Transverse colon (tissue), 4 donors: ENCODE measurements around the gene GPC6. TPM values are rescaled to one million over a fixed set of nuclear protein-coding genes. Genes with fewer than 3 reads are reported as not detected.

Experiments
- DNase-seq: peaks from one replicate; pipeline ENCODE4 v3.0.0-alpha.2; 2019
- H3K27ac ChIP-seq, 4 donors: fragments of 200-600 bp; sonication (generic); 2 replicates each; pipeline ENCODE4 v1.5.1; 2016 to 2018; ENCODE audit warnings: inconsistent platforms in 4 of 4
- H3K27me3 ChIP-seq: fragments of 200-600 bp; sonication (generic); 2 replicates; pipeline ENCODE4 v1.5.1; 2017; ENCODE audit warnings: inconsistent platforms
- H3K36me3 ChIP-seq, 4 donors: fragments of 200-600 bp; sonication (generic); 2 replicates each; pipeline ENCODE4 v1.5.1; 2017 to 2019; ENCODE audit warnings: inconsistent platforms in 4 of 4
- H3K4me1 ChIP-seq, 4 donors: fragments of 200-600 bp; sonication (generic); 2 replicates each; pipeline ENCODE4 v1.5.1; 2017 to 2020; ENCODE audit warnings: inconsistent platforms in 4 of 4
- H3K4me3 ChIP-seq, 4 donors: fragments of 200-600 bp; sonication (generic); 1 replicate in 1 of 4; 2 replicates in 3 of 4; pipeline versions ENCODE4 v1.5.1 to v1.6.1; 2017 to 2019; ENCODE audit warnings: inconsistent platforms in 4 of 4
- H3K9me3 ChIP-seq, 2 donors: fragments of 200-600 bp; sonication (generic); 2 replicates each; pipeline ENCODE4 v1.5.1; 2017 to 2019; ENCODE audit warnings: inconsistent platforms in 2 of 2
- EP300 ChIP-seq: sonication (generic); formaldehyde crosslinking; IDR thresholded peaks from one replicate; pipeline ENCODE4 v1.6.1; 2017; ENCODE audit warnings: antibody characterized with exemption, low read depth
- POLR2A ChIP-seq: fragments of 450-650 bp; IDR thresholded peaks from one replicate; pipeline ENCODE4 v1.6.1; 2016; ENCODE audit warnings: antibody characterized with exemption, mild to moderate bottlenecking, moderate library complexity
- POLR2AphosphoS5 ChIP-seq, 3 donors: sonication (generic); formaldehyde crosslinking; IDR thresholded peaks; one replicate each; pipeline ENCODE4 v1.6.1; 2016; ENCODE audit warnings: antibody characterized with exemption in 3 of 3
- WGBS, 2 donors: methylation state at CpG; one replicate each; pipeline ENCODE4 v1.1.5; 2018; ENCODE audit warnings: low coverage in 1 of 2; 5-methylcytosine and 5-hydroxymethylcytosine counted together
- in situ Hi-C, 4 donors: fragments of 200-750 bp; cut with MboI; loops; one replicate each; pipeline versions ENCODE4 v1.15.0 to v1.15.1; 2017; ENCODE audit warnings: low sequenced_read_pairs in 3 of 4, low pct_ligation_motif_present in 1 of 4, low pct_unique_long_range_greater_than_20kb in 1 of 4
- intact Hi-C: fragments of 100-400 bp; cut with DNase I; formaldehyde crosslinking; loops from one replicate; pipeline ENCODE4 v1.15.1; 2023; ENCODE audit warnings: low total_unique reads
- total RNA-seq, 4 donors: library from RNA; depleted of rRNA; stranded (reverse); fragments of >200 nt; gene quantifications; one replicate each; pipeline ENCODE4 v1.1.0, GENCODE V29; 2016
- TF ChIP-seq, protein P1 (sequence below), 5 experiments: fragments of 200-600 bp in 3 of 5; fragments of 450-650 bp in 2 of 5; sonication (generic) in 3 of 5; IDR thresholded peaks; 1 replicate in 2 of 5; 2 replicates in 3 of 5; pipeline ENCODE4 v1.5.1; 2016 to 2017; ENCODE audit warnings: antibody characterized with exemption in 5 of 5, inconsistent platforms in 3 of 5, mild to moderate bottlenecking in 2 of 5, moderate library complexity in 1 of 5

Gene GPC6
- total RNA-seq, 4 donors from 2014 or later = 0.75 to 5.7 (median 4.0) TPM

DNA sequence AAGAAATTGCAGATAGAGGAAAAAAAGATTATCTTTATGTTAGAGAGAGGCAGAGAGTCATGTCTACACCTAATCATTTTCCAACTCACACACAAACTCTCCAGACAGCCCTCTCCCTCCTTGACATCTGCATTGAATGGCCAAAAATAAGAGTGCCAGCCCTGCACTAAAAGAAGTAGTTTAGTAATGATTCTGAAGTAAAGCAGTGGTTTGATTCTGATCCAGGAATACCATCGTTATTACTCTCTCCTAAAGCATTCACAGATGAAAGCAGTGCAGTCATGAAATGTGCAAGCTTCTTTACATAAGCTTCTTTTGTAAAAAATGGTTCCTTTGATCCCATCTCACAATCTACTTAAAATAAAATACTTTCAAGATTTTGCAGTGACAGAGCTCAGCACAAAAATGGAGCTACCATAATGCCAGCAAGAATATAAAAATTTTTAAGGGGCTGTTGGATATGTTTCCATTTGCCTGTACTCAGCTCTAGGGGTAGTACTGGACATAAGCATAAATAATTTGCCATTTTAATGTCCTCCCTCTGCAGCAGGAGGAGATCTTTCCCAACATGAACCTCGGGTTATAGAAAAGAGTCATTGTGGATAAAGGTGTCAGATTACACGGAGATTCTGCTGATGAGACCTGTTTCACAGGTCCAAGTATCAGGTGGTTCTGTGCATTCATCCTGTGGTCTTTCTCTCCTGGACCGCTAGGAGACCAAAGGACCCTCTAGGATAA is 846.6 kb downstream of the GPC6 start:
- TF ChIP-seq POLR2A = no peak
- TF ChIP-seq, protein P1, sequence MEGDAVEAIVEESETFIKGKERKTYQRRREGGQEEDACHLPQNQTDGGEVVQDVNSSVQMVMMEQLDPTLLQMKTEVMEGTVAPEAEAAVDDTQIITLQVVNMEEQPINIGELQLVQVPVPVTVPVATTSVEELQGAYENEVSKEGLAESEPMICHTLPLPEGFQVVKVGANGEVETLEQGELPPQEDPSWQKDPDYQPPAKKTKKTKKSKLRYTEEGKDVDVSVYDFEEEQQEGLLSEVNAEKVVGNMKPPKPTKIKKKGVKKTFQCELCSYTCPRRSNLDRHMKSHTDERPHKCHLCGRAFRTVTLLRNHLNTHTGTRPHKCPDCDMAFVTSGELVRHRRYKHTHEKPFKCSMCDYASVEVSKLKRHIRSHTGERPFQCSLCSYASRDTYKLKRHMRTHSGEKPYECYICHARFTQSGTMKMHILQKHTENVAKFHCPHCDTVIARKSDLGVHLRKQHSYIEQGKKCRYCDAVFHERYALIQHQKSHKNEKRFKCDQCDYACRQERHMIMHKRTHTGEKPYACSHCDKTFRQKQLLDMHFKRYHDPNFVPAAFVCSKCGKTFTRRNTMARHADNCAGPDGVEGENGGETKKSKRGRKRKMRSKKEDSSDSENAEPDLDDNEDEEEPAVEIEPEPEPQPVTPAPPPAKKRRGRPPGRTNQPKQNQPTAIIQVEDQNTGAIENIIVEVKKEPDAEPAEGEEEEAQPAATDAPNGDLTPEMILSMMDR (IDR thresholded peaks at IDR 0.05) = no peak
- TF ChIP-seq EP300 = no peak
- TF ChIP-seq POLR2AphosphoS5 (IDR thresholded peaks at IDR 0.05) = no peak
- Histone ChIP-seq H3K4me1 (peaks cover 0 to 11% (median 3%) of the 10 kb centered on the region in 4 donors), H3K27ac (no peak overlapping the region), H3K9me3 (peaks cover 3 to 4% of the 10 kb centered on the region in 2 donors), H3K36me3 (no peaks in the 10 kb centered on the region), H3K4me3 (no peak overlapping the region), H3K27me3 (no peaks in the 10 kb centered on the region)
- in situ Hi-C loops = no loop called here
- no peak for DNase-seq
- intact Hi-C loops = no loop called here
- 31 to 45% methylated on average over 3 to 4 of the region's 4 CpGs for WGBS, 2 donors

DNA sequence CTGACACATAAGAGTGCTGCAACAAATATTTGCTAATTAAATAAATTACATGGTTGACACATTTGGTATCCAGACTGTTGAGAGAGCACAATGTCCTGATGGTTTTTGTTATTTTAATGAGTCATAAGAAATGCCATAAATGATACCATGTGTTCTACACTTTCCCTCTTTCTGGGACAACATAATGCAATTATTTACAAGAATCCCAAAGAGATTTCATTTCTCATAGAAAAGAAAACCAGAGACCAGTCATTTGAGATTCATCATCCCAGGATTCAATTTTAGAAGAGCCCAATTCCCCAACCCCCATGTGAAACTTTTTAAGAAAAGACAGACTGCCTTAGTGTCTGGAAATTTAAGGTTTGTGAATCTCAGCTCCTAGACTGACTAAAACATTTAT is 853.3 kb downstream of the GPC6 start:
- peaks cover 3 to 4% of the 10 kb centered on the region in 2 donors for H3K9me3 ChIP-seq
- no peaks in the 10 kb centered on the region for H3K4me1 ChIP-seq
- TF ChIP-seq EP300 = no peak
- TF ChIP-seq POLR2A = no peak
- TF ChIP-seq, protein P1 (IDR thresholded peaks at IDR 0.05) = no peak
- TF ChIP-seq POLR2AphosphoS5 (IDR thresholded peaks at IDR 0.05) = peak in 1 of 3 donors; percentile 51
- in situ Hi-C loops (no loop called here), intact Hi-C loops (no loop called here)
- no peak for DNase-seq
- H3K36me3 ChIP-seq = no peaks in the 10 kb centered on the region
- no peak overlapping the region for H3K27ac ChIP-seq
- H3K4me3 ChIP-seq = no peak overlapping the region
- H3K27me3 ChIP-seq = no peaks in the 10 kb centered on the region

DNA sequence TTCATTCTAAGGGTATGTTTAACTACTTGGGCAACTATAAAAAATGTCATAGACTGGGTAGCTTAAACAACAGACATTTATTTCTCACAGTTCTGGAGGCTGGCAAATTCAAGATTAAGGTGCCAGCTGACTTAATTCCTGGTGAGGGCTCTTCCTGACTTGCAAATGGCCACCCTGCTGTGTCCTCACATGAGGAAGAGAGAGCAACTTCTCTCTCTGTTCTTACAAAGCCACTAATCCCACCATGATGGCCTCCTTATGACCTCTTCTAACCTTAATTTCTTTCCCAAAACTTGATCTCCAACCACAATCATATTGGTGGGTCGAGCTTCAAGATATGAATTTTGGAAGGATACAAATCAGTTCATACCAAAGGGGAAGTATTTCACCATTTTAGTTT is 853.9 kb downstream of the GPC6 start:
- H3K9me3 ChIP-seq = peaks cover 3 to 4% of the 10 kb centered on the region in 2 donors
- H3K36me3 ChIP-seq = no peaks in the 10 kb centered on the region
- in situ Hi-C loops (no loop called here), intact Hi-C loops (no loop called here)
- H3K27ac ChIP-seq = no peak overlapping the region
- no peaks in the 10 kb centered on the region for H3K27me3 ChIP-seq
- H3K4me3 ChIP-seq = no peak overlapping the region
- 64 to 75% methylated on average over 1 of the region's 1 CpG for WGBS, 2 donors
- TF ChIP-seq POLR2AphosphoS5 (IDR thresholded peaks at IDR 0.05) = no peak
- TF ChIP-seq, protein P1 (IDR thresholded peaks at IDR 0.05) = no peak
- no peak for TF ChIP-seq EP300
- TF ChIP-seq POLR2A = no peak
- no peak for DNase-seq
- H3K4me1 ChIP-seq = no peaks in the 10 kb centered on the region

DNA sequence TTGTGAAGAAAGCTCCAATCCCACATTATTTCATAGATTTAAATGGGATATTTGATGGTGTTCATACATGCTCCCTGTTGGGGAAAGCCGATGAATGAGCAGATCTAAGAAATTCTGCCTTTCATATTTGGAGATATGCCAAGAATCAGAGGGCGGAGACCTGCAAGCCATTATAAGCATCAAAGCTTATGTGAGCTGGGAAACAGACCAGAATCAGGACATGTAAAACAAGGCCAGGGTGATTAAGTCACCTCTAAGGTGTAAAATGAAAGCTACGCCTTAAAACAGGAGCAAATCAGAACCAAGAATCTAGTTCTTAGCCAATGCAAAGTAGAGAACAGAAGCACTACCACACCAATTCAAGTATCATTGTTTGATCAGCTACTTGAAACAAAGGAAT is 860.5 kb downstream of the GPC6 start:
- in situ Hi-C loops = no loop called here
- no peaks in the 10 kb centered on the region for H3K4me1 ChIP-seq
- H3K9me3 ChIP-seq = no peaks in the 10 kb centered on the region
- DNase-seq = no peak
- H3K27me3 ChIP-seq = no peaks in the 10 kb centered on the region
- no peak for TF ChIP-seq EP300
- TF ChIP-seq, protein P1 (IDR thresholded peaks at IDR 0.05) = no peak
- TF ChIP-seq POLR2A = no peak
- no peak for TF ChIP-seq POLR2AphosphoS5 (IDR thresholded peaks at IDR 0.05)
- no peak overlapping the region for H3K4me3 ChIP-seq
- H3K36me3 ChIP-seq = no peaks in the 10 kb centered on the region
- intact Hi-C loops = no loop called here
- 37 to 66% methylated on average over 3 of the region's 3 CpGs for WGBS, 2 donors
- H3K27ac ChIP-seq = no peak overlapping the region
